ENCODE results near the gene COL27A1.

DNA sequence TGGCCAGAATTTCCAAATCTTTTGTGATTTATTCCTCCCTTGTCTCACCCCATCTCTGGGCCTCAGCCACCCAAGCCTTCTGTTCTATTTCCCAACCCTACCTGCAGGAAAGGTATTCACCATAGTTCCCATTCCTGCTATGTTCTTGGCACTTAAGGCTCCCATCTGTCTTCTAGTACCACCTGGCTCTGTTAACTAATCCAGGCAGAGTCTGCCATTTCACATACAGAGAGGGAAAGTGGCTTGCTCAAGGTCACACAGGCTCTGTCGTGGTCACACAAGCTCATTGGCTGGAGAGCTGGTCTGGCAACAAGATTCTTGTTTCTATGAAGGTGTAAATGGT is 35.2 kb downstream of the COL27A1 start:
- TF ChIP-seq, protein P1, sequence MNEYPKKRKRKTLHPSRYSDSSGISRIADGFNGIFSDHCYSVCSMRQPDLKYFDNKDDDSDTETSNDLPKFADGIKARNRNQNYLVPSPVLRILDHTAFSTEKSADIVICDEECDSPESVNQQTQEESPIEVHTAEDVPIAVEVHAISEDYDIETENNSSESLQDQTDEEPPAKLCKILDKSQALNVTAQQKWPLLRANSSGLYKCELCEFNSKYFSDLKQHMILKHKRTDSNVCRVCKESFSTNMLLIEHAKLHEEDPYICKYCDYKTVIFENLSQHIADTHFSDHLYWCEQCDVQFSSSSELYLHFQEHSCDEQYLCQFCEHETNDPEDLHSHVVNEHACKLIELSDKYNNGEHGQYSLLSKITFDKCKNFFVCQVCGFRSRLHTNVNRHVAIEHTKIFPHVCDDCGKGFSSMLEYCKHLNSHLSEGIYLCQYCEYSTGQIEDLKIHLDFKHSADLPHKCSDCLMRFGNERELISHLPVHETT (CRISPR knock-in tag; conservative IDR thresholded peaks at IDR 0.05 in 1 of 2, IDR thresholded peaks at IDR 0.05 in 1 of 2) = no peak
- TF ChIP-seq FOSL1 (tag; conservative IDR thresholded peaks at IDR 0.05) = no peak
- no peak for TF ChIP-seq SIN3A (IDR thresholded peaks at IDR 0.05; ENCODE audit: borderline replicate concordance in 2 of 2, control insufficient read depth in 1 of 2, low read depth in 2 of 2, low read length in 2 of 2)
- no peak for TF ChIP-seq PRPF4 (IDR thresholded peaks at IDR 0.05; ENCODE audit: insufficient read depth, low read depth, low read length, poor library complexity, severe bottlenecking)
- TF ChIP-seq, protein P2, sequence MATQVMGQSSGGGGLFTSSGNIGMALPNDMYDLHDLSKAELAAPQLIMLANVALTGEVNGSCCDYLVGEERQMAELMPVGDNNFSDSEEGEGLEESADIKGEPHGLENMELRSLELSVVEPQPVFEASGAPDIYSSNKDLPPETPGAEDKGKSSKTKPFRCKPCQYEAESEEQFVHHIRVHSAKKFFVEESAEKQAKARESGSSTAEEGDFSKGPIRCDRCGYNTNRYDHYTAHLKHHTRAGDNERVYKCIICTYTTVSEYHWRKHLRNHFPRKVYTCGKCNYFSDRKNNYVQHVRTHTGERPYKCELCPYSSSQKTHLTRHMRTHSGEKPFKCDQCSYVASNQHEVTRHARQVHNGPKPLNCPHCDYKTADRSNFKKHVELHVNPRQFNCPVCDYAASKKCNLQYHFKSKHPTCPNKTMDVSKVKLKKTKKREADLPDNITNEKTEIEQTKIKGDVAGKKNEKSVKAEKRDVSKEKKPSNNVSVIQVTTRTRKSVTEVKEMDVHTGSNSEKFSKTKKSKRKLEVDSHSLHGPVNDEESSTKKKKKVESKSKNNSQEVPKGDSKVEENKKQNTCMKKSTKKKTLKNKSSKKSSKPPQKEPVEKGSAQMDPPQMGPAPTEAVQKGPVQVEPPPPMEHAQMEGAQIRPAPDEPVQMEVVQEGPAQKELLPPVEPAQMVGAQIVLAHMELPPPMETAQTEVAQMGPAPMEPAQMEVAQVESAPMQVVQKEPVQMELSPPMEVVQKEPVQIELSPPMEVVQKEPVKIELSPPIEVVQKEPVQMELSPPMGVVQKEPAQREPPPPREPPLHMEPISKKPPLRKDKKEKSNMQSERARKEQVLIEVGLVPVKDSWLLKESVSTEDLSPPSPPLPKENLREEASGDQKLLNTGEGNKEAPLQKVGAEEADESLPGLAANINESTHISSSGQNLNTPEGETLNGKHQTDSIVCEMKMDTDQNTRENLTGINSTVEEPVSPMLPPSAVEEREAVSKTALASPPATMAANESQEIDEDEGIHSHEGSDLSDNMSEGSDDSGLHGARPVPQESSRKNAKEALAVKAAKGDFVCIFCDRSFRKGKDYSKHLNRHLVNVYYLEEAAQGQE (IDR thresholded peaks at IDR 0.05; ENCODE audit: borderline replicate concordance) = no peak
- TF ChIP-seq, protein P2 (CRISPR knock-in tag; IDR thresholded peaks at IDR 0.05; ENCODE audit: low read depth) = no peak
- TF ChIP-seq, protein P3, sequence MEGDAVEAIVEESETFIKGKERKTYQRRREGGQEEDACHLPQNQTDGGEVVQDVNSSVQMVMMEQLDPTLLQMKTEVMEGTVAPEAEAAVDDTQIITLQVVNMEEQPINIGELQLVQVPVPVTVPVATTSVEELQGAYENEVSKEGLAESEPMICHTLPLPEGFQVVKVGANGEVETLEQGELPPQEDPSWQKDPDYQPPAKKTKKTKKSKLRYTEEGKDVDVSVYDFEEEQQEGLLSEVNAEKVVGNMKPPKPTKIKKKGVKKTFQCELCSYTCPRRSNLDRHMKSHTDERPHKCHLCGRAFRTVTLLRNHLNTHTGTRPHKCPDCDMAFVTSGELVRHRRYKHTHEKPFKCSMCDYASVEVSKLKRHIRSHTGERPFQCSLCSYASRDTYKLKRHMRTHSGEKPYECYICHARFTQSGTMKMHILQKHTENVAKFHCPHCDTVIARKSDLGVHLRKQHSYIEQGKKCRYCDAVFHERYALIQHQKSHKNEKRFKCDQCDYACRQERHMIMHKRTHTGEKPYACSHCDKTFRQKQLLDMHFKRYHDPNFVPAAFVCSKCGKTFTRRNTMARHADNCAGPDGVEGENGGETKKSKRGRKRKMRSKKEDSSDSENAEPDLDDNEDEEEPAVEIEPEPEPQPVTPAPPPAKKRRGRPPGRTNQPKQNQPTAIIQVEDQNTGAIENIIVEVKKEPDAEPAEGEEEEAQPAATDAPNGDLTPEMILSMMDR (IDR thresholded peaks at IDR 0.05 in 2 of 3, conservative IDR thresholded peaks at IDR 0.05 in 1 of 3; ENCODE audit: insufficient read depth in 2 of 3, low read depth in 1 of 3, low read length in 3 of 3) = no peak
- no peak for TF ChIP-seq COPS2 (conservative IDR thresholded peaks at IDR 0.05)
- TF ChIP-seq ZNF175 (CRISPR knock-in tag; IDR thresholded peaks at IDR 0.05; ENCODE audit: low read depth) = no peak
- no peak for TF ChIP-seq MTA2 (IDR thresholded peaks at IDR 0.05; ENCODE audit: low read depth)
- TF ChIP-seq ESRRA (IDR thresholded peaks at IDR 0.05; ENCODE audit: borderline replicate concordance, low read depth) = no peak
- no peak for TF ChIP-seq TAF1 (IDR thresholded peaks at IDR 0.05; ENCODE audit: control insufficient read depth, extremely low read depth, insufficient read depth, low read length, severe bottlenecking)
- TF ChIP-seq, protein P4, sequence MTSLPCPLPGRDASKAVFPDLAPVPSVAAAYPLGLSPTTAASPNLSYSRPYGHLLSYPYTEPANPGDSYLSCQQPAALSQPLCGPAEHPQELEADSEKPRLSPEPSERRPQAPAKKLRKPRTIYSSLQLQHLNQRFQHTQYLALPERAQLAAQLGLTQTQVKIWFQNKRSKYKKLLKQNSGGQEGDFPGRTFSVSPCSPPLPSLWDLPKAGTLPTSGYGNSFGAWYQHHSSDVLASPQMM (CRISPR knock-in tag; IDR thresholded peaks at IDR 0.05) = no peak

Data from K562 (cell line).